GM18951 (cell line): ENCODE results near the gene LPCAT2.

Experiments
- POLR2A ChIP-seq: IDR thresholded peaks from 4 replicates; pipeline ENCODE4 v1.6.1; 2011; ENCODE audit warnings: mild to moderate bottlenecking; ENCODE audit not compliant: insufficient read length, insufficient read depth; ENCODE audit errors: extremely low read depth
- in situ Hi-C: fragments of 300-500 bp; cut with MboI; formaldehyde crosslinking; loops from one replicate; pipeline ENCODE4 v1.12.0; 2022; ENCODE audit warnings: low sequenced_read_pairs, mixed read lengths, inconsistent platforms; ENCODE audit not compliant: unreplicated experiment

The LPCAT2 gene

GRCh38 chr16:55623640-55624039, 114.8 kb downstream of the LPCAT2 start:
- in situ Hi-C loops: no loop called here
- no peak for TF ChIP-seq POLR2A

GRCh38 chr16:55624696-55625095, 115.8 kb downstream of the LPCAT2 start:
- no peak for TF ChIP-seq POLR2A
- in situ Hi-C loops: no loop called here

GRCh38 chr16:55625843-55626242, 117.0 kb downstream of the LPCAT2 start:
- in situ Hi-C loops: no loop called here
- TF ChIP-seq POLR2A: no peak

- in situ Hi-C loops: no loop called here
- TF ChIP-seq POLR2A: no peak
These were observed 119.6 kb downstream of the LPCAT2 start for GRCh38 chr16:55628306-55628968.

- in situ Hi-C loops: no loop called here
These were observed 121.9 kb downstream of the LPCAT2 start for GRCh38 chr16:55630774-55631173.

GRCh38 chr16:55632259-55632658, 123.4 kb downstream of the LPCAT2 start:
- TF ChIP-seq POLR2A: no peak
- in situ Hi-C loops: no loop called here

More at GRCh38 chr16:55630774-55631173, 121.9 kb downstream of the LPCAT2 start:
- no peak for TF ChIP-seq POLR2A

GRCh38 chr16:55634193-55634592, 125.3 kb downstream of the LPCAT2 start:
- TF ChIP-seq POLR2A: no peak
- in situ Hi-C loops: no loop called here
